ENCODE measurements around the gene MAPKAP1.

DNA sequence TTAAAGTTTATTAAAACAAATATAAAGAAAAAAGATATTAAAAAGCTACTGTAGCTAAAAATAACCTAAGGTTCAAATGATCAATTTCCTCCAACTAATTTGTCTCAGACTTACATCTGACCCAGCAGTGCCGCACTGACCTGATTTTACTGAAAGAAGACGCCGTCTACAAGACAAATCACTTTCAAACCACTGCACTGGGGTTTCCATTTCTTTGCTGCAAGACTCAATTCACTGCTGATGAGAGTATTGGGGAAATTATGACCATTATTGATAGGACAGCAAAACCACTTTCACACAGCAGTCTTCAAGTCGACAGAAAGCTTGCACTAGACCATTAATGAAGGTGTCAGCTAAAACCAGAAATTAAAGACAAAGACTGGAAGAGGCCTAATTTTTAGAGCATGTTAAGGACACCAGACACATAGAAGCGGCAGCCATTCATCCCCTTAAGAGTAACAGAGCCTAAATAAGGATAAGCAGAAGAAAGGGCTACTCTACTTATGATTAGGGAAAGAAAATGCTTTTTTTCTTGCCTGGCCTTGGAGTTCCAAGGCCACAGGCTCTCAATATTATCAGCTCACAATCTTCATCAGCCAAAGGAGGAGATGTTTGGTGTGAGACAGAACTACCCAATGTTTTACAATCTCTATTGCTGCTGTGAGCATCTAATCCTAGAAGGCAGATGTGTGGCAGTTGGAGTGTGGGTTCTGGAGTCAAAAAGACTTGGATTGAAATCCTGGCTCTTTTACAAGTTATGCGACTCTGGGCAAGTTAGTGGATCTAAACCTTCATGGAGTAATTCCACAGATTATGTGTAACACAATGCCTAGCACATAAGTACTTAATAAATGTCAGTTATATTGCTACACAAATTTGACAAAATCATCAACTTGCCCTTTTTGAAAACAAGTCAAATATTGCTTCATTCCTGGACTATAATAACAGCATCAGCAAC, 190.7 kb downstream of the MAPKAP1 start:
- no peak for TF ChIP-seq CTCF (IDR thresholded peaks at IDR 0.05; ENCODE audit: poor library complexity, severe bottlenecking)
- no peak for TF ChIP-seq EZH2 (IDR thresholded peaks at IDR 0.05; ENCODE audit: borderline replicate concordance, insufficient read depth, low read length, poor library complexity, severe bottlenecking)
- TF ChIP-seq TAF1 (IDR thresholded peaks at IDR 0.05; ENCODE audit: low read depth), result no peak
- no peak for TF ChIP-seq SMC3 (conservative IDR thresholded peaks at IDR 0.05; ENCODE audit: poor library complexity)
- no peak for TF ChIP-seq EP300 (conservative IDR thresholded peaks at IDR 0.05; ENCODE audit: poor library complexity, severe bottlenecking)
- TF ChIP-seq POLR2AphosphoS5 (IDR thresholded peaks at IDR 0.05), result no peak
- TF ChIP-seq MXI1 (conservative IDR thresholded peaks at IDR 0.05; ENCODE audit: poor library complexity, severe bottlenecking), result no peak
- no peak for TF ChIP-seq REST (IDR thresholded peaks at IDR 0.05; ENCODE audit: borderline replicate concordance)
